GM21717 (cell line): ENCODE measurements around the gene IGSF3.
"Not testable (repeated sequence)": the region's sequence is repeated elsewhere in the genome, so short reads cannot be mapped to it uniquely, and the experiment has no call there.

Experiments
- ATAC-seq: cut with Tn5 transposase; IDR thresholded peaks from one replicate; pipeline ENCODE4 v1.9.1; 2021; ENCODE audit warnings: mild to moderate bottlenecking, moderate library complexity; ENCODE audit not compliant: unreplicated experiment

IGSF3 gene

DNA sequence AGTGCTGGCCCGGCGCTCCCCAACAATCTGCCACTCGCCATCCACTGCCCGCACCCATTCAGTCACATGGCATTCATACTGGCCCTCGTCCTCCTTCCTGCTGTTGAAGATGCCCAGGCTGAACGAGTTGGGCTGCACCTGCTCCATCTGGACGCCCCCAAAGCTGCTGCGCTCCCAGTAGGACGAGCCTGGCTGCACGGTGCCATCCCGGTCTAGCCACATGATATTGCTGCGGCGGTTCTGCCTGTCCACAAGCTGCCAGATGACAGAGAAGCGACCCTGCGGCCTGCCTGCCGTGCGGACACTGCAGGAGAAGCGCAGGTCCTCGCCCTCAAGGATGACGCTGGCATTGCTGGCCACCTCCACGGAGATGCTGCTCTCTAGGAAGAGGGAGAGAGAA is 63.9 kb downstream of the IGSF3 start:
- ATAC-seq: not testable (repeated sequence)

DNA sequence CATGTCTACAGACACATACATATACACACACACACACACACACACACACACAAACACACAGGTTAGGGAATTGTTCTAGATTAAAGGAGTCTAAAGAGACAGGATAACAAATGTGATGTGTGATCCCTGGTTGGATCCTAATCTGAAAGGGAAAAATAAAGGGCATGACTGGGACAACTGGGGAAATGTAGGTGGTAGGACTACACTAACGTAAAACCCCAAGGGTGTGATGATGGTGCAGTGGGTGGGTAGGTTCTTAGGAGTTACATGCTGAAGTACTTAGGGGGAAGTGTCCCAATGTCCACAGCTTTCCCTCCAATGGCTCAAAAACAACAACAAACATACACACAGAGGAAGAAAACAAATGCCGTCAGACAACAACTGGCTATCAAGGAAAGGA is 68.2 kb downstream of the IGSF3 start:
- not testable (repeated sequence) for ATAC-seq

DNA sequence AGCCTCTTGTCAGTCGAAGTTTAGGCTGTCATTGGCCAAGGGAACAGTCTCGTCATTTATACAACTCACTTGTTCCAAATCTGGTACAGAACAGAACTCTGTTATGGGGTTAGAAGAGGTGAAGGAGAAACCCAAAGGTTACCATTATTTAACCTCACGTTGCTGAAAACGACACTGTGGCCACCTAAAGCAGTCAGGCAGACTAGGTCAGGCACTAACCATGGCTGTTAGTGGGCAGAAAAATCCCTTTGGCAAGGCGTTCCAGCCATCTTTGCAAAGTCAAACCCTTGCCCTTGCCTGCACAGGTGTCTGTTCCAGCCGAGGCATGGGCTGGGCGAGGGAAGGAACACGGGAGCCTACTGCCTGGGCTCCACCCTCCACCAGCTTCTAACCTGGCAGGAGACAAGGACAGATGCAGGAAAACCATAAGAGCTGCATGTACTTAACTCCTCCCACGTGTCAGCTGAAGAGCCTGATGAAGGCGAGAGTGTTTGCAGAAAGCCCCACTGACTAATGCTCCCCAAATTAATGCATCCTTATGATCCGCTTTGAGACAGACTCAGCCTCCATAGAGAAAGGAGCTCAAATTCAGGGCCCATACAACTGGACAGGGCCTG is 69.0 kb downstream of the IGSF3 start:
- ATAC-seq: not testable (repeated sequence)

DNA sequence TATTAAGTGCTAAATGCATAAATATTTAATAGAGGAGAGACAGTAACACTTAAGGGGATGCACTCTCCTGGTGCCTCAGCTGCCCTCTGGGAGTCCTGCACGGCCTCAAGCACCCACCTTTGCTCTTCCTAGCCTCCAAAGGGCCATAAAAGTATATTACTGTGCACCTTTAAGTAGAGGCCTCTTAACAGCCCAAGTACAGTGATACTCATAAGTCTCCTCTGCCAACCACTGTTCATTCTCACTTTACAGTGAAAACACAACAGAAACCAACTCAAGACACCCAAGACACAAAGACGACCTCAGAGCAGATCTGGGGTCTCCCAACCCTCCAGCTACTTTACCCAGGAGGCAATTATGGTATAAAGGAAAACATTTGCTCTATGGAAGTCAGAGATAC is 70.1 kb downstream of the IGSF3 start:
- peak; percentile 74 for ATAC-seq

DNA sequence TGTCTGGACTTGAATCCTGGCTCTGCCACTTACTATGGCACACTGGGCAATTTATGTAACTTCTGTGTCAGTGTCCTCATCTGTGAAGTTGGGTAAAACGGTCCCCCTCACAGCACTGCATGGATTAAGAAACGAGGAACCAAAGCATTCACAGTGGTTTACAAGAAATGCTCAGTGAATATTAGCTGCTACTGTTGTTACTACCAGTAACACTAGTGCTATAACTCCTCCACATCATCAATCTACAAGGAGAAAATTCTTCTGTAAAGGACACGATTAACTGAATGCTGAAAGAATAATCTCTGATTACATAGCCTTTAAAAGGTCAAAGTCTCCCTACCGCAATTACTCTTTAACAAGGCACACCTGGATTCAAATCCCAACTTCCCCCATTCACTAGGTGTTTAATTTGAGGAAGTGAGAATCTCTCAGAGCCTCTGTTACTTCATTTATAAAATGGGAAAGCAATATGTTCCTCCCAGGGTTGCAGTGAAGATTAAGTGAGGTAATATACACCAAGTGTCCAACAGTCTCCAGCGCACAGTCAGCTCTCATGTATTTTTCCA is 70.7 kb downstream of the IGSF3 start:
- not testable (repeated sequence) for ATAC-seq

DNA sequence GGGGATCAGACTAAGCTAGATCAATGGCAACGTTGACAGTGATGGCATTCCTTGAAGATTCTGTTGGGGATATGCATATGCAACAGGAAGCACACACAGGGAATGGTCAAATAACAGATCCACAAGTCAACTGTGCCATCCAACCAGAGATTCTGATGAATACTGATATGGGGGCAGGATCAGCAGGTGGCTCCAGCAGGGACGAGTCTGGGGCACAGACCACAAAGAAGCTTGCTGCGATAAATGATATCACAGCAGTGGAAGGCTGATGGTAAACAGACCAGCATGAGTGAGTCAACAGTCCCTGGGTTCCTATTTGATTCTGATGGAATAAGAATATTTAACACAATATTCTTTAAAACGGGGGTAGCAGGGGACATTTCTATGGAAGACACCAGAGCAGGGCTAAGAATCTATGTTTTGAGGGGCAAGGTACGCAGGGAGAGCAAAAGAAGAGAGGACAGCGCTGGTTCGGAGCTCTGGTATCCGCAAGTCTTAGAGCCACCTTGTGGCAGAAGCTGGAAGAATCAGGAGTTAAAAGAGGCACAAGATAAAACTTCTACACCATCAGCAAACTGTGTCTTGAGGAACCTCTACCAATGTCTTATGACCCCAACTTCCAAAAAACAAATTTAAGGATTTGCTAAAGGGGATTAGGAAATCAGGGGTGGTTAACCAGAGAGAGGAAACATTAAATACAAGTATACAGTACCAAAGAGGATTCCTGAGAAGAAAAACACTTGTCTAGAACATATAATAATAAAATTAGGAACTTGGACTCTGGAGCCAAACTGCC is 71.4 kb downstream of the IGSF3 start:
- ATAC-seq: peak; percentile 42

DNA sequence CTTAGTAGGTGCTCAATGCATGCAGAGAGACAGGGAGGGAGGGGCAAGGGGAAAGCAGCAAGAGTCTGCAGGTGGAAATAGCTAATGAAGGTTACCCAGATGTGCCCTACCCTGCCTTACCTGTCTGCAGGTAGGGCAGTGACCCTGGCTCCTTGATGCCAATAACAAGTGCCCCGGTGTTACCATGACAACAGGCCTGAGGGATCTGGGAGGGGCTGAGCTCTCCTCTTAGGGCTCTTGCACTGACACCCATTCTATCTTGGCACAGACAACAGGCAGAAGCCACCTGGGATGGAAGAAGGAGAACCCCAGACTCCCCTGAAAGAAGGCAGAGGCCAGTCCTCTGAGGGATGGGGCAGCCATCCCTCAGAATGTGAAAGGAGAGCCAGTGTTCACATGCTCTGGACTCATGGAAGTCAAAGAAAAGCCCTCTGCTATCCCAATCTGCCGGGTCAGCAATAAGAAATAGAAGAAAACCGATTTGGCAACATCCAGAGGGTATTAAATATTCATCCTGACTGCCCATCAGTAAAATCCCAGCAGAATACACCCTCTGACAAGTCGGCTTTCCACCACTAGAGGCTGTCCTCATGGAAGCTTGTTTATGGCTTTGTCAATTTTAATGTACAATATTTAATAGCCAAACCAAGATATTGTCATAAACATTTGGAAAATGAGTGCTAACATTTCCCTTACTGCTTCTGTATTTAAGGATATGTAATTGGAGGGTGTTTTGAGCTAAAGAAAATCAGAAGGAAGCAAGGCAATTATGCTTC is 72.3 kb downstream of the IGSF3 start:
- ATAC-seq: not testable (repeated sequence)

DNA sequence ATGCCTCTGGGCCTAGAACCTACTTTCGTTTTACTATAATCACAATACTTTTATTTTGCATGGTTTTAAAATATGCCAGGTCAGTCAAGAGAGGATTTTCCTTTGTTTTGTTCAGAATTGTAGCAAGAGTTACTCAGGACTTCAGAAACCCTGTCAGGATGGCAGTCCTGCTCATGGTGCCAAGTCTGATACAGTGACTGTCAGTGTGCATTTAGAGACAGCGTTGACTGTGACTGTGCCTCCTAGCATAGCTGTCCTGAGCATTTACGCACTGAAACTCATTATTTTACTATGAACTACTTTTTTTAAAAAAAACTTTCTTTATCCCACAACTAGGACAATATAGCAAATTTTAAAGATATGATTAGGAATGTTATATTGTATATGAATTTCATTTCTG is 73.6 kb downstream of the IGSF3 start:
- ATAC-seq: not testable (repeated sequence)

DNA sequence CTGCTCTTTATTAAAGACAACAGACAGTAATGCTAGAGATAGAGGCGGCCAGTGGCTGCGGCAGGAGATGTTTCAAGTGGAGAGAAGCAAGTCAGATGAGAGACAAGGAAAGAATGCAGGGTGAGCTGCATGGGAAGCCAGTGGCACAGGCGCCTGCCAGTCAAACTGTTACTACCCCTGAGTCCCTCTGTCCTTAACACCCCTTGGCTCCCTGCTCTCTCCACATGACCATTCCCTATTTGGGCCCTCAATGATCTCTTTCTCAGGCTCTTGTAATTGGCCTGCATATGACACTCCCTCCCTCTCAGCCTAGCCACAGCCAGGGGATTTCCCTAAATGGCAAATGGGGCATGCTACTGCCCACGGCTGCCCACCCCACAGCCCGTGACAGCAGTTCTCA is 74.1 kb downstream of the IGSF3 start:
- not testable (repeated sequence) for ATAC-seq

DNA sequence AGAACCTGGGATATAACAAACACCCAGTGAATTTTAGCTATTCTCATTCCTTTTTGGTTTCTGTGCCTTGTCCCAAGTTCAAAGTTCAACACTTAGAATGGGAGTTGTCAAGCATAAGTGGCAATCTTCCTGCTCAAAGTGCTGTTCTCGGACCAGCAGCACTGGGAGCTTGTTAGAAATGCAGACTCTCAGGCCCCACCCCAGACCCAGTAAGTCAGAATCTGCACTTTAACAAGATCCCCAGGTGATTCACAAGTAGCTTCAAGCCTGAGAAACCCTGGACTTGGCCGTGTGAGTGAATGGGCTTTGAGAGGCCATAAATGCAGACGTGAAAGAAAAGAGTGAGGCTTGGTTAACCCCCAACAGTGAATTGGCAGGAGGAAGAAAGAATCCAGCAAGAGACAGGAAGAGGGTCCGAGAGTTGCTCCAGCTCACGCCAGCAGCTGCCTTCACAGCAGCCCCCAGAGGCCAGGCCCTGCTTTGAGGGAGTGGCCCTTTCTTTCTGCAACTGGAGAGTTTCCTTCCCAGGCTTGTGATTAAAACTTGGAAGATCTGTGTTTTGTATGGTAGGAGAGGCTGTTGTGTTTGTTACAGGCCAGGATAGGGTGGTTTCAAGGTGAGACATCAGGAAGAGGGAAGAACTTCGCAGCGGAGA is 75.5 kb downstream of the IGSF3 start:
- ATAC-seq: not testable (repeated sequence)

DNA sequence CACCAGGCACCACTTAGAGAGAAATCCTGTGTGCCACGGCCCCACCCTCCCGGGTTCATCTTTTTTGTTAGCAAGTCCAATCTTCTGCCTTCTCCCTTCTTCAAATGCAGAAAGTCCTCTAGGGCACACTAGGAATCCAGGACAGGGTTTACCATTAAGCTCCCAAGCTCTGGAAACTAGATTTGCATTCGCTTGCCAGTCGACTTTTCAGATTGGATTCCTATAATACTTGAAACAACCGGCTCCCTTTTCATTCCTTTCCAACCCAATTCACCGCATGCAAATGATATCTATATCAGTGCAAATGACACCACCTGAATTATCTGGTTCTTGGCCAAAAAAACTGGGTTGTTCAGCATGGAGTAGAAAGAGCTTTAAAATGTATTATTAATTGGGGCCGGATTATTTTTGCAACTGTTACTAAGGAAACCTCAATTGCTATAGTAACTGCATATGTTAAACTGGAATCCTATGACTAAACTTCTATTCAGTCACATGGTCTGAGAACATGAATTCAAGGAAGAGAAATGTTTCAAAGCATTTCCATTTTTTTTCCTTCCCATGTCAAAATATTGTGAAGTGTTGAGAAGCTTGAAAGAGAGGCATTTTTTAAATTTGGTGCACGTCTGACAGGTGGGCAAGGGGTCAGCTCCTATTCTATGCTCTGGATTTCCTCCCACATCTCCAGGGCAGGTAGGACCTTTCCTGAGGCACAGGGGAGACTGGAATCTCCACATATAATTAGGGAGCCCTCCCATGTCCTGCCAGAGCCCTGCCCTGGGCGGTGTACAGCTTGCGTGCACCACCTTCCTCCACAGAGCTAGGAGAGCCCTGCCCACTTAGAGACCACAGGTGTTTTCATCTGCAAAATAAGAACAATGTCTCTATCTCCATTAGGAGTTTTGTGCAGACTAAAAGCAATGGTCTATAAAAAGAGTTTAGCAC is 76.3 kb downstream of the IGSF3 start:
- not testable (repeated sequence) for ATAC-seq

DNA sequence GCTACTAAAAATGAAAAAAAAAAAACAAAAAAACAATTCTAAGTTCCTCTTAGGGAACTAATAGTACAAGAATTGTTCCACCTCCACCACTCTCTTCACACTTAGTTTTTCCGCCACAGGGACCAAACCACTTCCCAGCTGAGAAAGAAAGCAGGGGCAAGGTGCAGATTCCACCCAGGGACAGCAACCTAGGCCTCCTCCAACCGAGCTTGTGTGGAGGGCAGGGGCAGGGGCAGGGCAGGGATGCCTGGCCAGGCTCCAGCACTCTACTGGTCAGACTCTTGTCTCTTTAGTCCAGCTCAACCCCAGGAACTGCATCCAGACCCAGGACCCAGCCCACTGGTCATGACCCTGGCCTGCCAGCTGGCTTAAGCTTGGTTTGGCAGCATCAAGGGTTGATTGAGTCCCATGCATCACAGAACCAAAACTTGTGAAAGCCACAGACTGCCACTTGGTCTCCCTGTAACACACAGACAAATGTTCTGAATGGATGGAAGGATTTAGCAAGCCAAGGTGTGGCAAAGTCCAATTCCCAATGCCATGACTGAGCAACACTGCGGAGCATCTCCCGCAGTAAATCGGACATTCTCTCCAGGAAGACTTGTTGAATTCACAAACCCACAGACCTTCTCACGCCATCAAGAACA is 77.1 kb downstream of the IGSF3 start:
- not testable (repeated sequence) for ATAC-seq

DNA sequence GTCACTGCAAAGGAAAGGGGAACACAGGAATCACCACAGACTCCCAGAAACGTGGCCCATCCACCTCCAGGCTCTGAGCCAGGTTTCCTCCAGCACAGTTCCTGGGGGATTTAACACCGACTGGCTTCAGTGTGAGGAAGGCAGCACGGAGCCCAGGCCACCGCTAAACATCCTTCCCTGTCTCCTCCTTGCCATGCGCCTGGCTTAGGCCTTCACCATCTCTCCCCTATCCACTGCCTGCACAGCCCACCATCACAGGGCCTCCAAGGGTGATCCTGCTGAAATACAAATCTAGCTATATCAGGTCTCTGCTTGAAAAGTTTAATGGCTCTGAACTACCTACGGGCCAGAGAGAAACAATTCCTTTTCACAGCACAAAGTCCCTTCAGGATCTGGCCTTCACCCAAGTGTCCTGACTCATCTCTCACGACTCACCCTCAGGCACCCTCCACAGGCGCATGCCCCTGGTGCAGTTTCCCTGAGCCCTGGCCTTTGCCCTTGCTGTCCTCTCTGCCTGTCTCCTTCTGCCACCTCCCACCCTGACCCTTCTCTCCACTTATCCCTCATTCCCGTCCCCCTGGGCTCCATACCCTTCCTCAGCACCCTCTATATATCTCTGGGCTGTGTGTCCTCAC is 78.3 kb downstream of the IGSF3 start:
- ATAC-seq: not testable (repeated sequence)

DNA sequence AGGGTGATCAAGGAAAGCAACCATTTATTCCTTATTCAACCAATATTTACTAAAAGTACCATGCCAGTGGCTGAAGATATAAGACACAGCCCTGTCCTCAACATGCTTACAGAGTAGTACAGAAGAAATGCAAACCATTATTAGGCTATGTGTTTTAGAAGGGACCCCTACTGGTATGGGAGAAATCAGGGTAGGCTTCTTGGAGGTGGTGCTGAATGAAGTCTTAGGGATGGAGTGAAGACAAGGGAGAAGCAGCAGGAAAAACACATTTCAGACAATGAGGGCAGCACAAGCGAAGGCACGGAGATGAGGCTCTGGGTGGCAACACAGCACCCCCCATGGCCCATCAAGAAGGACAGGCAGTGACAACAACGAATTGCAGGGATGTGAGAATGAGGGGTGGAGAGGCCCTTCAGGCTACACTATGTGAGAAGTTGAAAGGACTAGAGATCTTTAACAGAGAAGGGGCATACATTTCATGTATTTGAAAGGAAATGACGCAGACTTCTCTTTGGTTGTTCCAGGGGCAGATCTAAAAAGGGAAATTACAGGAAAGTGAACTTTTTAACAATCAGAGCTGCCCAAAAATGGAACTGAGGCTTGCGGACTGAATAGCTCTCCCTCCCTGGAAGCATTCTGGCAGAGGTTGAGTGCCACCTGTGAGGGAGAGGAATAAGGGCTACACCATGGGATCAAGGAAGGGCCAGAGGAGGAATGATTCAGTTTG is 79.9 kb downstream of the IGSF3 start:
- ATAC-seq: no peak

DNA sequence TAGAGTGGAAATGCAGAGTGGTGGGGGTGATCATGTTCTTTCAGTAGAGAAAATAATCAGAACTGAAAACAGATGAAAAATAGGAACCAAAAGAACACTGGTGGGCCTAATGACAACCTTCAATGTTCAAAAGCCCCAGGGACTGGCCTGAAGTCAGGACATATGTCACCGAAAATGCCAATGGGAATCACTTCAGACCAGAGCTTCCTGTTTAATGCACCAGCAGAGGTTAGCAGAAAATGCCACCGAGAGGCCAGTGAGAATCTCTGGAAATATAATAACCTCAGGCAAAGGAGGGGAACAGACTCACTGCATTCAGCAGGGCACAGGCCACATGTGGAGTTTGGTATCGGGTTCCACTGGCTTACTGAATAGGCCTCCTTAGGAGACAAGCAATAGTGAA is 80.8 kb downstream of the IGSF3 start:
- no peak for ATAC-seq

DNA sequence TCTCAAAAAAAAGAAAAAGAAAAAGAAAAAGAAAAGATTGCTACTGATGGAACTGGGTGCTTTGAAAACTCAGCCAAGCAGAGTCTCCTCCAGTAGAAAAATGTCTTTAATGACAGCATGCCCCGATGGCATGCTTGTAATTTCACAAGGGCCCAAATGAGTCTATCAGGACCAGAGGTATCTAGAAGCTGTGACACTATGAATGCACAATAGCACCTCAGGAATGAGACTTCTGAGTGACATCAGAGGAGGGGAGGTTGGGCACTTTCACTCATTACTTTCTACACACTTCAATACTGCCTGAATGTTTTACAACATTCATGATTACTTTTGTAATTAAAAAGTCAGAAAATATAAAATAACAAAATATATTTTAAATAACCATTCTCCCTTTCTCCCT is 81.6 kb downstream of the IGSF3 start:
- peak; percentile 48 for ATAC-seq

DNA sequence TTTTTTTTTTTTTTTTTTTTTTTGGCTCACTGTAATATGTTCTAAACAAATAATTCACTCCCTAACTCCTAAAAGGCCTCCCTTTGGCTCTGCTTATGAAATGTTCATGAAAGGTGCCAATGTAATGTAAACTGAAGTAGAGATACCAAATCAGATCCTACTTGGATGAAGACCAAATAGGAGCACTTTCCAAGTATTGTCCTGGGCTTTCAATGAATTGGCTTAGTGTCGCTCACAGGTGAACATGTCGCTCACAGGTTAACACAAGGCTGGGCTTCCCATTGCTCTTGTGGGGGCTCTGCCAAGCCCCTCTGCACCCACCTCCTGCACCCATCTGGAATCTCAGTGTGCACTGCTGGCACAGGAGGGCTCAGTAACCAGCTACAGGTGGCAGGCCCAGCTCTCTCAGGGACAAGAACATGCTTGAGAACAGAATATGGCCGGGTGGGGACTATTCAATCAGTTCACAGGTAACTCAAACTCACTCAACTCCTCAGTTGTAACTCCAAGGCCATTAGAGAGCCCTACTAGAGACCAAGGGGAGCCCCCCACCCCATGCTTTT is 86.1 kb downstream of the IGSF3 start:
- ATAC-seq: no peak
